Measurements from ENCODE around the gene GPSM1. TPM values are rescaled to one million over a fixed set of nuclear protein-coding genes. Genes with fewer than 3 reads are reported as not detected.

The GPSM1 gene
- total RNA-seq, 1 experiment from 2014 or later: 14.2 TPM

DNA sequence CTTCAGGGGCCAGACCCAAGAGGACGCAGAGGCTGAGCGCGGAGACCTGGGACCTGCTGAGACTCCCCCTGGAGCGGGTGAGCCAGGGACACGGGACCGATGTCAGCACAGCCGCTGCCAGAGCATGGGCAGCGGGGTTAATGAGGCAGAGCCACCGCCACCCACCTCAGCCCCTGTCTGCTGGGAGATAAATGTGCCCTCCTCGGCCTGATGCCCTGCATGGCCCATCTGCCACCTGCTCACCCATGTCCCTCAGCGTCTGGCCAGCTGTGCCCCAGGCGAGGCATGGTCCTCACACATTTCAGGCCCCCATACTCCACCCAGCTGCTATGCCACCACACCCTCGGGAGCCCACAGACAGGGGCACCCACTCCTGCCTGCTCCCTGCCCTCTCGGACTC is 21.4 kb downstream of the GPSM1 start (continued):
- TF ChIP-seq HMGA2 (CRISPR knock-in tag; IDR thresholded peaks at IDR 0.05): no peak

DNA sequence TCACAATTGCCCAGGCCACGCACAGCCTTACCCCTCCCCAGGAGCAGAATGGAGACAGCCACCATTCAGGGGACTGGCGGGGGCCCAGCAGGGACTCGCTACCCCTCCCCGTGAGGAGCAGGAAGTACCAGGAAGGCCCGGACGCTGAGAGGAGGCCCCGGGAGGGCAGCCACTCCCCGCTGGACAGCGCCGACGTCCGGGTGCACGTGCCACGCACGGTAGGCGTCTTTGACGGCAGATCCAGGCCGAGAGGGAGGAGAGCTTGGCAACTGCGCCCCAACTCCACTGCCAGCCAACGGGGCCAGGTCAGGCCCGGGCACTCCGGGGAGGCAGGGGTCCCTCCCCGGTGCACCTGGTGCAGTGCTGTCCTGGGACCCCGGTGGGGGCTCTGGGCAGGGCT is 22.2 kb downstream of the GPSM1 start:
- H3K27ac Mint-ChIP-seq: no peak overlapping the region
- H3K4me3 Mint-ChIP-seq: no peak overlapping the region
- ChIA-PET CTCF (no interaction called here), POLR2A (no interaction called here)
- H3K4me1 Mint-ChIP-seq: no peaks in the 10 kb centered on the region
- ATAC-seq (no peak), DNase-seq (ENCODE audit: low spot score) (no peak)
- H3K36me3 Mint-ChIP-seq: no peaks in the 10 kb centered on the region
- TF ChIP-seq RELA (CRISPR knock-in tag; IDR thresholded peaks at IDR 0.05; ENCODE audit: borderline replicate concordance) (no peak), TCF7 (CRISPR knock-in tag; IDR thresholded peaks at IDR 0.05; ENCODE audit: low read depth) (no peak), GRHL2 (CRISPR knock-in tag; IDR thresholded peaks at IDR 0.05; ENCODE audit: insufficient replicate concordance, severe bottlenecking) (no peak), ZNF423 (CRISPR knock-in tag; IDR thresholded peaks at IDR 0.05) (no peak), ZNF138 (CRISPR knock-in tag; conservative IDR thresholded peaks at IDR 0.05) (no peak), PRRX2 (CRISPR knock-in tag; IDR thresholded peaks at IDR 0.05) (no peak), CBFB (CRISPR knock-in tag; IDR thresholded peaks at IDR 0.05; ENCODE audit: low read depth) (no peak), SP1 (CRISPR knock-in tag; conservative IDR thresholded peaks at IDR 0.05) (no peak), ZNF232 (CRISPR knock-in tag; IDR thresholded peaks at IDR 0.05) (no peak), HMGA2 (CRISPR knock-in tag; IDR thresholded peaks at IDR 0.05) (no peak)
- TF ChIP-seq, protein P1, sequence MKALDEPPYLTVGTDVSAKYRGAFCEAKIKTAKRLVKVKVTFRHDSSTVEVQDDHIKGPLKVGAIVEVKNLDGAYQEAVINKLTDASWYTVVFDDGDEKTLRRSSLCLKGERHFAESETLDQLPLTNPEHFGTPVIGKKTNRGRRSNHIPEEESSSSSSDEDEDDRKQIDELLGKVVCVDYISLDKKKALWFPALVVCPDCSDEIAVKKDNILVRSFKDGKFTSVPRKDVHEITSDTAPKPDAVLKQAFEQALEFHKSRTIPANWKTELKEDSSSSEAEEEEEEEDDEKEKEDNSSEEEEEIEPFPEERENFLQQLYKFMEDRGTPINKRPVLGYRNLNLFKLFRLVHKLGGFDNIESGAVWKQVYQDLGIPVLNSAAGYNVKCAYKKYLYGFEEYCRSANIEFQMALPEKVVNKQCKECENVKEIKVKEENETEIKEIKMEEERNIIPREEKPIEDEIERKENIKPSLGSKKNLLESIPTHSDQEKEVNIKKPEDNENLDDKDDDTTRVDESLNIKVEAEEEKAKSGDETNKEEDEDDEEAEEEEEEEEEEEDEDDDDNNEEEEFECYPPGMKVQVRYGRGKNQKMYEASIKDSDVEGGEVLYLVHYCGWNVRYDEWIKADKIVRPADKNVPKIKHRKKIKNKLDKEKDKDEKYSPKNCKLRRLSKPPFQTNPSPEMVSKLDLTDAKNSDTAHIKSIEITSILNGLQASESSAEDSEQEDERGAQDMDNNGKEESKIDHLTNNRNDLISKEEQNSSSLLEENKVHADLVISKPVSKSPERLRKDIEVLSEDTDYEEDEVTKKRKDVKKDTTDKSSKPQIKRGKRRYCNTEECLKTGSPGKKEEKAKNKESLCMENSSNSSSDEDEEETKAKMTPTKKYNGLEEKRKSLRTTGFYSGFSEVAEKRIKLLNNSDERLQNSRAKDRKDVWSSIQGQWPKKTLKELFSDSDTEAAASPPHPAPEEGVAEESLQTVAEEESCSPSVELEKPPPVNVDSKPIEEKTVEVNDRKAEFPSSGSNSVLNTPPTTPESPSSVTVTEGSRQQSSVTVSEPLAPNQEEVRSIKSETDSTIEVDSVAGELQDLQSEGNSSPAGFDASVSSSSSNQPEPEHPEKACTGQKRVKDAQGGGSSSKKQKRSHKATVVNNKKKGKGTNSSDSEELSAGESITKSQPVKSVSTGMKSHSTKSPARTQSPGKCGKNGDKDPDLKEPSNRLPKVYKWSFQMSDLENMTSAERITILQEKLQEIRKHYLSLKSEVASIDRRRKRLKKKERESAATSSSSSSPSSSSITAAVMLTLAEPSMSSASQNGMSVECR (CRISPR knock-in tag; IDR thresholded peaks at IDR 0.05; ENCODE audit: borderline replicate concordance): no peak
- TF ChIP-seq, protein P2, sequence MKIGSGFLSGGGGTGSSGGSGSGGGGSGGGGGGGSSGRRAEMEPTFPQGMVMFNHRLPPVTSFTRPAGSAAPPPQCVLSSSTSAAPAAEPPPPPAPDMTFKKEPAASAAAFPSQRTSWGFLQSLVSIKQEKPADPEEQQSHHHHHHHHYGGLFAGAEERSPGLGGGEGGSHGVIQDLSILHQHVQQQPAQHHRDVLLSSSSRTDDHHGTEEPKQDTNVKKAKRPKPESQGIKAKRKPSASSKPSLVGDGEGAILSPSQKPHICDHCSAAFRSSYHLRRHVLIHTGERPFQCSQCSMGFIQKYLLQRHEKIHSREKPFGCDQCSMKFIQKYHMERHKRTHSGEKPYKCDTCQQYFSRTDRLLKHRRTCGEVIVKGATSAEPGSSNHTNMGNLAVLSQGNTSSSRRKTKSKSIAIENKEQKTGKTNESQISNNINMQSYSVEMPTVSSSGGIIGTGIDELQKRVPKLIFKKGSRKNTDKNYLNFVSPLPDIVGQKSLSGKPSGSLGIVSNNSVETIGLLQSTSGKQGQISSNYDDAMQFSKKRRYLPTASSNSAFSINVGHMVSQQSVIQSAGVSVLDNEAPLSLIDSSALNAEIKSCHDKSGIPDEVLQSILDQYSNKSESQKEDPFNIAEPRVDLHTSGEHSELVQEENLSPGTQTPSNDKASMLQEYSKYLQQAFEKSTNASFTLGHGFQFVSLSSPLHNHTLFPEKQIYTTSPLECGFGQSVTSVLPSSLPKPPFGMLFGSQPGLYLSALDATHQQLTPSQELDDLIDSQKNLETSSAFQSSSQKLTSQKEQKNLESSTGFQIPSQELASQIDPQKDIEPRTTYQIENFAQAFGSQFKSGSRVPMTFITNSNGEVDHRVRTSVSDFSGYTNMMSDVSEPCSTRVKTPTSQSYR (CRISPR knock-in tag; IDR thresholded peaks at IDR 0.05): no peak
- TF ChIP-seq, protein P3, sequence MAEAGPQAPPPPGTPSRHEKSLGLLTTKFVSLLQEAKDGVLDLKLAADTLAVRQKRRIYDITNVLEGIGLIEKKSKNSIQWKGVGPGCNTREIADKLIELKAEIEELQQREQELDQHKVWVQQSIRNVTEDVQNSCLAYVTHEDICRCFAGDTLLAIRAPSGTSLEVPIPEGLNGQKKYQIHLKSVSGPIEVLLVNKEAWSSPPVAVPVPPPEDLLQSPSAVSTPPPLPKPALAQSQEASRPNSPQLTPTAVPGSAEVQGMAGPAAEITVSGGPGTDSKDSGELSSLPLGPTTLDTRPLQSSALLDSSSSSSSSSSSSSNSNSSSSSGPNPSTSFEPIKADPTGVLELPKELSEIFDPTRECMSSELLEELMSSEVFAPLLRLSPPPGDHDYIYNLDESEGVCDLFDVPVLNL (CRISPR knock-in tag; IDR thresholded peaks at IDR 0.05; ENCODE audit: borderline replicate concordance, low read depth): no peak
- TF ChIP-seq, protein P4, sequence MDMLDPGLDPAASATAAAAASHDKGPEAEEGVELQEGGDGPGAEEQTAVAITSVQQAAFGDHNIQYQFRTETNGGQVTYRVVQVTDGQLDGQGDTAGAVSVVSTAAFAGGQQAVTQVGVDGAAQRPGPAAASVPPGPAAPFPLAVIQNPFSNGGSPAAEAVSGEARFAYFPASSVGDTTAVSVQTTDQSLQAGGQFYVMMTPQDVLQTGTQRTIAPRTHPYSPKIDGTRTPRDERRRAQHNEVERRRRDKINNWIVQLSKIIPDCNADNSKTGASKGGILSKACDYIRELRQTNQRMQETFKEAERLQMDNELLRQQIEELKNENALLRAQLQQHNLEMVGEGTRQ (CRISPR knock-in tag; IDR thresholded peaks at IDR 0.05): no peak
- H3K27me3 Mint-ChIP-seq (ENCODE audit: low read depth): no peaks in the 10 kb centered on the region
- H3K9me3 Mint-ChIP-seq: no peaks in the 10 kb centered on the region

DNA sequence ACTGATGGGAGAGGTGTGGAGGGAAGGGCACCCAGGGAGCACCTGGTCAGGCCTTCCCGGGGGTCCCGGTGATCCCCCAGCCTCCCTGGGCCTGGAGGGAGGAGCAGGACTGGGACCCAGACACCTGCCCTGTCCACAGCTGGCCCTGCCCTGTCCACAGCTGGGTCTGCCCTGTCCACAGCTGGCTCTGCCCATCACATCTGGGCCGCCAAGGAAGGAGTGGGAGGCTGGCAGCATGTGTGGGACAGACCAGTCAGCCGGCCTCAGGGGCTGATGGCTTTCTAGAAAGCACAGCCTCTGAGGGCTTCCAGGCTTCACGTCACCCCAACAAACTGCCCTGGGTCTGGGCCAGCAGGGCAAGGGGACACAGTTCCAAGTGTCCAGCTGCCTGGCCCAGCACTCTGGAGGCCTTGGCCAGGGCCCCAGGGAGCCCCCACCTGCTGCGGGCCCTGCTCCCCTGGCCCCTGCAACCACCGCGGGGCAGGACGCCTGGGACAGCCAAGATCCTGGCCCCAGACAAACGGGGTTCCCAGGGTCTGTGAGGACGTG is 24.0 kb downstream of the GPSM1 start:
- no peak for ATAC-seq
- Mint-ChIP-seq H3K4me3 (no peak overlapping the region), H3K27me3 (ENCODE audit: low read depth) (no peaks in the 10 kb centered on the region), H3K36me3 (no peaks in the 10 kb centered on the region), H3K9me3 (no peaks in the 10 kb centered on the region), H3K4me1 (no peaks in the 10 kb centered on the region), H3K27ac (no peak overlapping the region)
- ChIA-PET POLR2A (no interaction called here), CTCF (no interaction called here)
- no peak for DNase-seq (ENCODE audit: low spot score)
- TF ChIP-seq OVOL2 (CRISPR knock-in tag; IDR thresholded peaks at IDR 0.05; ENCODE audit: borderline replicate concordance): no peak
- no peak for TF ChIP-seq RORB (CRISPR knock-in tag; IDR thresholded peaks at IDR 0.05)
- TF ChIP-seq CBFB (CRISPR knock-in tag; IDR thresholded peaks at IDR 0.05; ENCODE audit: low read depth): no peak
- TF ChIP-seq, protein P2 (CRISPR knock-in tag; IDR thresholded peaks at IDR 0.05): no peak
- TF ChIP-seq, protein P5, sequence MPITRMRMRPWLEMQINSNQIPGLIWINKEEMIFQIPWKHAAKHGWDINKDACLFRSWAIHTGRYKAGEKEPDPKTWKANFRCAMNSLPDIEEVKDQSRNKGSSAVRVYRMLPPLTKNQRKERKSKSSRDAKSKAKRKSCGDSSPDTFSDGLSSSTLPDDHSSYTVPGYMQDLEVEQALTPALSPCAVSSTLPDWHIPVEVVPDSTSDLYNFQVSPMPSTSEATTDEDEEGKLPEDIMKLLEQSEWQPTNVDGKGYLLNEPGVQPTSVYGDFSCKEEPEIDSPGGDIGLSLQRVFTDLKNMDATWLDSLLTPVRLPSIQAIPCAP (CRISPR knock-in tag; IDR thresholded peaks at IDR 0.05): no peak
- TF ChIP-seq IRF2 (CRISPR knock-in tag; IDR thresholded peaks at IDR 0.05; ENCODE audit: borderline replicate concordance, low read depth): no peak
- no peak for TF ChIP-seq EMX1 (CRISPR knock-in tag; IDR thresholded peaks at IDR 0.05)
- TF ChIP-seq, protein P6, sequence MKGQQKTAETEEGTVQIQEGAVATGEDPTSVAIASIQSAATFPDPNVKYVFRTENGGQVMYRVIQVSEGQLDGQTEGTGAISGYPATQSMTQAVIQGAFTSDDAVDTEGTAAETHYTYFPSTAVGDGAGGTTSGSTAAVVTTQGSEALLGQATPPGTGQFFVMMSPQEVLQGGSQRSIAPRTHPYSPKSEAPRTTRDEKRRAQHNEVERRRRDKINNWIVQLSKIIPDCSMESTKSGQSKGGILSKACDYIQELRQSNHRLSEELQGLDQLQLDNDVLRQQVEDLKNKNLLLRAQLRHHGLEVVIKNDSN (CRISPR knock-in tag; IDR thresholded peaks at IDR 0.05): no peak

Data from WTC11 (cell line).